Tibial nerve (tissue), 4 donors: ENCODE results near the gene PGGHG. TPM values are rescaled to one million over a fixed set of nuclear protein-coding genes. Genes with fewer than 3 reads are reported as not detected.

Experiments
- DNase-seq, 2 donors: peaks; one replicate each; pipeline ENCODE4 v3.0.0-alpha.2; 2019; ENCODE audit warnings: low spot score in 2 of 2
- H3K27ac ChIP-seq, 4 donors: fragments of 200-600 bp; sonication (generic) in 3 of 4; one replicate each; pipeline ENCODE4 v1.5.1; 2017 to 2019; ENCODE audit warnings: mild to moderate bottlenecking in 1 of 4
- H3K27me3 ChIP-seq, 2 donors: fragments of 200-600 bp; sonication (generic) in 1 of 2; one replicate each; pipeline versions ENCODE4 v1.5.1 to v1.6.0; 2017 to 2019
- H3K36me3 ChIP-seq, 3 donors: fragments of 200-600 bp; sonication (generic); one replicate each; pipeline ENCODE4 v1.5.1; 2018 to 2019
- H3K4me1 ChIP-seq, 4 donors: fragments of 200-600 bp; sonication (generic) in 3 of 4; one replicate each; pipeline ENCODE4 v1.5.1; 2017 to 2019
- H3K4me3 ChIP-seq, 4 donors: fragments of 200-600 bp; sonication (generic) in 3 of 4; one replicate each; pipeline ENCODE4 v1.5.1; 2017 to 2019; ENCODE audit warnings: mild to moderate bottlenecking in 1 of 4, moderate library complexity in 1 of 4
- H3K9me3 ChIP-seq, 4 donors: fragments of 200-600 bp; sonication (generic) in 3 of 4; one replicate each; pipeline ENCODE4 v1.5.1; 2017 to 2019
- EP300 ChIP-seq, 2 donors: sonication (generic); formaldehyde crosslinking; IDR thresholded peaks; one replicate each; pipeline ENCODE4 v1.6.1; 2017; ENCODE audit warnings: antibody characterized with exemption in 2 of 2, mild to moderate bottlenecking in 1 of 2
- POLR2A ChIP-seq, 2 donors: fragments of 450-650 bp; IDR thresholded peaks; one replicate each; pipeline ENCODE4 v1.6.1; 2017; ENCODE audit warnings: antibody characterized with exemption in 2 of 2, mild to moderate bottlenecking in 2 of 2, moderate library complexity in 2 of 2
- WGBS, 2 donors: methylation state at CpG; one replicate each; pipeline ENCODE4 v1.1.5; 2018; 5-methylcytosine and 5-hydroxymethylcytosine counted together
- total RNA-seq, 4 donors: library from RNA; depleted of rRNA; stranded (reverse); fragments of >200 nt; gene quantifications; one replicate each; pipeline ENCODE4 v1.1.0, GENCODE V29; 2016
- TF ChIP-seq, protein P1 (sequence below), 5 experiments: fragments of 200-600 bp in 3 of 5; fragments of 450-650 bp in 2 of 5; sonication (generic) in 3 of 5; IDR thresholded peaks; one replicate each; pipeline ENCODE4 v1.5.1; 2016 to 2019; ENCODE audit warnings: antibody characterized with exemption in 5 of 5, mild to moderate bottlenecking in 3 of 5, moderate library complexity in 2 of 5

The PGGHG gene
- total RNA-seq, 4 donors from 2014 or later, result 43.7 to 166 (median 55.6) TPM

DNA sequence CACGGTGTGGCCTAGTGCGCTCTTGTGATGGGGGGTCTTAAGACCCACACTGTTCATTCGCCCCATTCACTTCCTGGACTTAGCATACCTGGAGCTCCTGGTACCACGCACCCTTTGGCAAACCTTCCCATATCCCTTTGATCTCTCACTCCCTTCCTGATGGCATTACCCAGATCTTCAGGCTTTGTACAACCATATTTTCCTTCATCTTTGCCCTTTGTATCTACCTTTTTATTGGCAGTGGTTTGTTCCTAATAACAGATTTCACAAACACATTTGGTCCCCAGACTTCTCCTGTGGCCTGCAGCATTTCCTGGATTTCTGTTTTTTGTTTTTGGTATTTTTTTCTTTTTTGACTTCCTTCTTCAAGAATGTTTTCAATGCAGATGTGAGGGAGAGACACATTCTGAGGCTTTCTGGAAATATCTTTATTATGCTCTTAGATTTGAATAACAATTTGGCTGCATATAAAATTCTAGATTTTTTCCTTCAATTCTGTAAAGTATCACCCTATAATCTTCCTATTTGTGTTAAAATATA, 47.8 kb downstream of the PGGHG start:
- H3K4me3 ChIP-seq, result no peak overlapping the region
- peaks cover 0 to 61% (median 23%) of the 10 kb centered on the region in 4 donors for H3K4me1 ChIP-seq
- H3K9me3 ChIP-seq, result no peaks in the 10 kb centered on the region
- WGBS, 2 donors, result 81 to 85% methylated on average over 4 of the region's 4 CpGs
- TF ChIP-seq EP300 (IDR thresholded peaks at IDR 0.05), result no peak
- TF ChIP-seq, protein P1, sequence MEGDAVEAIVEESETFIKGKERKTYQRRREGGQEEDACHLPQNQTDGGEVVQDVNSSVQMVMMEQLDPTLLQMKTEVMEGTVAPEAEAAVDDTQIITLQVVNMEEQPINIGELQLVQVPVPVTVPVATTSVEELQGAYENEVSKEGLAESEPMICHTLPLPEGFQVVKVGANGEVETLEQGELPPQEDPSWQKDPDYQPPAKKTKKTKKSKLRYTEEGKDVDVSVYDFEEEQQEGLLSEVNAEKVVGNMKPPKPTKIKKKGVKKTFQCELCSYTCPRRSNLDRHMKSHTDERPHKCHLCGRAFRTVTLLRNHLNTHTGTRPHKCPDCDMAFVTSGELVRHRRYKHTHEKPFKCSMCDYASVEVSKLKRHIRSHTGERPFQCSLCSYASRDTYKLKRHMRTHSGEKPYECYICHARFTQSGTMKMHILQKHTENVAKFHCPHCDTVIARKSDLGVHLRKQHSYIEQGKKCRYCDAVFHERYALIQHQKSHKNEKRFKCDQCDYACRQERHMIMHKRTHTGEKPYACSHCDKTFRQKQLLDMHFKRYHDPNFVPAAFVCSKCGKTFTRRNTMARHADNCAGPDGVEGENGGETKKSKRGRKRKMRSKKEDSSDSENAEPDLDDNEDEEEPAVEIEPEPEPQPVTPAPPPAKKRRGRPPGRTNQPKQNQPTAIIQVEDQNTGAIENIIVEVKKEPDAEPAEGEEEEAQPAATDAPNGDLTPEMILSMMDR (IDR thresholded peaks at IDR 0.05), result no peak
- no peak for TF ChIP-seq POLR2A (IDR thresholded peaks at IDR 0.05)
- no peaks in the 10 kb centered on the region for H3K36me3 ChIP-seq
- peak overlapping the region; percentile 70 to 94 (median 81) for H3K27ac ChIP-seq
- DNase-seq, result no peak
- no peaks in the 10 kb centered on the region for H3K27me3 ChIP-seq

DNA sequence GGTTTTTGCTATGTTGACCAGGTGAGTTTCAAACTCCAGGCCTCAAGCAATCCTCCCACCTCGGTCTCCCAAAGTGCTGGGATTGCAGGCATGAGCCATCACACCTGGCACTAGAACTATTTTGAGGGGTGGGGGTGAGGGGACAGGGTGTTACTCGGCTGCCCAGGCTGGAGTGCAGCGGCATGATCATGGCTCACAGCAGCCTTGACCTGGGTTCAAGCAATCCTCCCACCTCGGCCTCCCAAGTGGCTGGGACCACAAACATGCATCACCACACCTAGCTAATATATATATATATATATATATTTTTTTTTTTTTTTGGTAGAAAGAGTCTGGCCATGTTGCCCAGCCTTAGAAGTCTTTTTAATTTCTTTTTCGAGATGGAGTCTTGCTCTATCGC, 48.8 kb downstream of the PGGHG start:
- Histone ChIP-seq H3K4me1 (peaks cover 0 to 69% (median 27%) of the 10 kb centered on the region in 4 donors), H3K27ac (peak overlapping the region in 2 of 4 donors; percentile 89 to 94), H3K9me3 (no peaks in the 10 kb centered on the region), H3K27me3 (no peaks in the 10 kb centered on the region), H3K4me3 (no peak overlapping the region), H3K36me3 (no peaks in the 10 kb centered on the region)
- no peak for DNase-seq
- TF ChIP-seq EP300 (IDR thresholded peaks at IDR 0.05) (no peak), POLR2A (IDR thresholded peaks at IDR 0.05) (no peak)
- TF ChIP-seq, protein P1 (IDR thresholded peaks at IDR 0.05), result no peak
- 91 to 96% methylated on average over 6 of the region's 6 CpGs for WGBS, 2 donors

DNA sequence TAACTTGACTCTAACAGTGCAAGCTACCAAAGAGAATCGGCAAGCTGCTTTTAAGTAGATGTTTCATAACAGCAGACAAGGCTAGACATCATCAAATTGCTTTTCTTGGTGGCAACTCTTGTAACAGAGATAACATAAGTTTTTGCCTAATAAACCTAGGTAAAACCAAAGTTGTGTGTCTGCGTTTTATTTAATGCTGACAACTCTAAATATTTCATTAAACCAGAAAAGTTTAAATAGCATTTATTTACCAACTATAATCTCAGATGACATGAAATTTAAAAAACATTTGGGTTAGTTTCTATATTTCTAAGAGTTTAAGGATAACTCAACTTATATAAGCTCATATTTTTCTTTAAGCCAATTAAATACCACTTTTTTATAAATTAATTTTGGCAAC, 51.0 kb downstream of the PGGHG start:
- WGBS, 2 donors, result 89 to 93% methylated on average over 2 of the region's 2 CpGs
- no peak for DNase-seq
- H3K36me3 ChIP-seq, result no peaks in the 10 kb centered on the region
- TF ChIP-seq POLR2A (IDR thresholded peaks at IDR 0.05) (no peak), EP300 (IDR thresholded peaks at IDR 0.05) (no peak)
- TF ChIP-seq, protein P1 (IDR thresholded peaks at IDR 0.05), result no peak
- no peak overlapping the region for H3K4me3 ChIP-seq
- no peaks in the 10 kb centered on the region for H3K27me3 ChIP-seq
- H3K27ac ChIP-seq, result peak overlapping the region in 1 of 4 donors; percentile 80
- peaks cover 0 to 60% (median 23%) of the 10 kb centered on the region in 4 donors for H3K4me1 ChIP-seq
- H3K9me3 ChIP-seq, result no peaks in the 10 kb centered on the region

DNA sequence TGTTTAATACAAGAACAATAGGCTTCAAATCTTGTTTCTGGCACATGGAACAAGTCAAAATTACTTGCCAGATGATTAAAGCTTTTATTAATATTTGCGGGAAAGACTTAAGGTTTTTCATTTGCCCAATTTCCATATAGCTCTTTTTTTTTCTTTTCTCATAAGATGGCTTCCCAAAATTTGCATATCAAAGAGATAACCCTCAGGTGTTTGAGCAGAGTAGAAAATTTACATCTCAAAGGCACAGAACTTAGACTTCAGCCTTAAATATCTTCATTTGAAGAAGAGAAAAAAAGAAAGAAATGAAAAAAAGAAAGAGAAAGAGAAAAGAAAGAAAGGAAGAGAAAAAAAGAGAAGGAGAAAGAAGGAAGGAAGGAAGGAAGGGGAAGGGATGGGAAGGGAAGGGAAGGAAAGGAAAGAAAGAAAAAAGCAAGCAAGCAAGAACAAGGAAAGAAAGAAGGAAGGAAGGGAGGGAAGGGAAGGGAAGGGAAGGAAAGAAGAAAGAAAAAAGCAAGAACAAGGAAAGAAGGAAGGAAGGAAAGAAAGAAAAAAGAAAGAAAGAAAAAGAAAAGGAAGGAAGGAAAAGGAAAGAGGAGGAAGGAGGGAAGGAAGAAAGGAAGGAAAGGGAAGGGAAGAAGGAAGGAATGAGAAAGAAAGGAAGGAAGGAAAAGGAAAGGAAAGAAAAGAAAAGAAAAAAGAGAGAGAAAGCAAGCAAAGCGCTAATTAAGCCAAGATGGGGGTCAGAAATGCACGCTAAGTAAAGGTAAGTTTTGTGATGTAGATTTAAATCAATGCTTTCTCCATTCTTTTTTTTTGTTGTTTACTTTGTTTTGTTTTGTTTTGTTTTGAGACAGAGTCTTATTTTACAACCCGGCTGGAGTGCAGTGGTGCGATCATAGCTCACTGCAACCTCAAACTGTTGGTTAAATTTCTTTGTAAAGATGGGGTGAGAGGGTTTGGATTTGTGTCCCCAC, 51.9 kb downstream of the PGGHG start:
- H3K9me3 ChIP-seq, result no peaks in the 10 kb centered on the region
- WGBS, 2 donors, result 59 to 80% methylated on average over 4 to 5 of the region's 5 CpGs
- no peaks in the 10 kb centered on the region for H3K36me3 ChIP-seq
- peak overlapping the region; percentile 1 to 84 (median 71) for H3K27ac ChIP-seq
- no peaks in the 10 kb centered on the region for H3K27me3 ChIP-seq
- DNase-seq, result no peak
- H3K4me1 ChIP-seq, result peaks cover 0 to 52% (median 19%) of the 10 kb centered on the region in 4 donors
- TF ChIP-seq, protein P1 (IDR thresholded peaks at IDR 0.05), result no peak
- TF ChIP-seq EP300 (IDR thresholded peaks at IDR 0.05), result no peak
- no peak for TF ChIP-seq POLR2A (IDR thresholded peaks at IDR 0.05)
- no peak overlapping the region for H3K4me3 ChIP-seq

DNA sequence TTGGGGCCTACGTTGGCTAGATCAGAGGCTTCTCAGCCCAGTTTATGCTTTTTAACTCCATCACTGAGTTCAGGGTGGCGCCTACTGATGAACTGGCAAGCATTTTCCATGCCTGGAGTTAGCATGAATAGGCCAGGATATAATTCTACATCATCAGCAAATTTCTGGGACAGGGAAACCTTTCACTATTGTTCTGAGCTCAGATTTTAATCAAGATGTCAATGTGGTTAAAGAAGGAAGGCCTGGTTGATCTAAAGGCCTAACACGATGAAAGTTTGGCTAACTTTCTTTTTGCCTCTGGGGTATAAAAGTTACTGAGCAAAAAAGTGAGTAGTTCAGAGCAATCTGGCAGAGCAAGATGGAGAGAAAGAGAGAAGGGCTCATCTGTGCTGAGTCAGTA, 53.4 kb downstream of the PGGHG start:
- Histone ChIP-seq H3K27ac (peak overlapping the region; percentile 9 to 84 (median 71)), H3K4me3 (no peak overlapping the region), H3K36me3 (no peaks in the 10 kb centered on the region), H3K27me3 (no peaks in the 10 kb centered on the region), H3K9me3 (no peaks in the 10 kb centered on the region), H3K4me1 (peaks cover 0 to 37% (median 6%) of the 10 kb centered on the region in 4 donors)
- WGBS, 2 donors, result 38 to 49% methylated on average over 3 of the region's 3 CpGs
- TF ChIP-seq, protein P1 (IDR thresholded peaks at IDR 0.05), result no peak
- TF ChIP-seq EP300 (IDR thresholded peaks at IDR 0.05), result no peak
- no peak for TF ChIP-seq POLR2A (IDR thresholded peaks at IDR 0.05)
- no peak for DNase-seq
